GM03348 (cell line): ENCODE data around the gene F2R.
A peak's percentile ranks its signal among the peaks of the same experiment; 100 is the strongest.

ENCODE experiments used
- DNase-seq: peaks from one replicate; pipeline ENCODE4 v3.0.0; 2012; ENCODE audit warnings: low spot score

F2R gene

GRCh38 chr5:76690704-76691466 lies 25.0 kb upstream of the F2R start:
- no peak for DNase-seq

GRCh38 chr5:76691467-76692273 lies 24.3 kb upstream of the F2R start:
- peak; percentile 12 for DNase-seq

- no peak for DNase-seq
Measured at GRCh38 chr5:76692274-76692540, 23.7 kb upstream of the F2R start.

GRCh38 chr5:76692651-76693050 lies 23.3 kb upstream of the F2R start:
- DNase-seq, result no peak

GRCh38 chr5:76693141-76693540 lies 22.8 kb upstream of the F2R start:
- no peak for DNase-seq

- DNase-seq, result no peak
Measured at GRCh38 chr5:76694317-76694716, 21.6 kb upstream of the F2R start.

GRCh38 chr5:76695346-76695745 lies 20.6 kb upstream of the F2R start:
- no peak for DNase-seq

GRCh38 chr5:76696251-76696650 lies 19.7 kb upstream of the F2R start:
- no peak for DNase-seq

- no peak for DNase-seq
Measured at GRCh38 chr5:76697670-76698069, 18.3 kb upstream of the F2R start.

- DNase-seq, result no peak
Measured at GRCh38 chr5:76700571-76700970, 15.4 kb upstream of the F2R start.

GRCh38 chr5:76701298-76701697 lies 14.6 kb upstream of the F2R start:
- DNase-seq, result peak; percentile 28

- DNase-seq, result no peak
Measured at GRCh38 chr5:76703707-76704106, 12.2 kb upstream of the F2R start.

- DNase-seq, result no peak
Measured at GRCh38 chr5:76704131-76704663, 11.7 kb upstream of the F2R start.

GRCh38 chr5:76705574-76705973 lies 10.4 kb upstream of the F2R start:
- DNase-seq, result no peak

- DNase-seq, result peak; percentile 54
Measured at GRCh38 chr5:76709762-76710161, 6.2 kb upstream of the F2R start.

- no peak for DNase-seq
Measured at GRCh38 chr5:76710991-76711390, 4.9 kb upstream of the F2R start.

- DNase-seq, result peak; percentile 17
Measured at GRCh38 chr5:76714751-76715485, 1.0 kb upstream of the F2R start.

GRCh38 chr5:76715486-76715735 lies 515 bp upstream of the F2R start:
- DNase-seq, result no peak

- no peak for DNase-seq
Measured at GRCh38 chr5:76716456-76717157, 681 bp downstream of the F2R start.

- DNase-seq, result no peak
Measured at GRCh38 chr5:76717222-76718083, 1.5 kb downstream of the F2R start.

- DNase-seq, result no peak
Measured at GRCh38 chr5:76718381-76718832, 2.5 kb downstream of the F2R start.
